Astrocyte (in vitro differentiated cells and primary cell): ENCODE measurements around the gene RAB31.

Source experiments
- CTCF ChIP-seq: IDR thresholded peaks from 2 replicates; pipeline ENCODE4 v1.5.1; 2011; ENCODE audit warnings: low read depth, mild to moderate bottlenecking, inconsistent platforms, low read length, moderate library complexity; ENCODE audit not compliant: insufficient read depth
- EZH2 ChIP-seq: IDR thresholded peaks from 2 replicates; pipeline ENCODE4 v1.6.1; 2012; ENCODE audit warnings: mild to moderate bottlenecking, low read length, inconsistent platforms; ENCODE audit not compliant: insufficient read depth

GRCh38 chr18:9782073-9782857 lies 74.2 kb downstream of the RAB31 start:
- no peak for TF ChIP-seq CTCF
- no peak for TF ChIP-seq EZH2
